Eye (tissue), 1 donor: ENCODE data around the gene GPALPP1.
"Not testable (repeated sequence)": the region's sequence is repeated elsewhere in the genome, so short reads cannot be mapped to it uniquely, and the experiment has no call there.

Source experiments
- DNase-seq: peaks from one replicate; pipeline ENCODE4 v3.0.0-alpha.2; 2015

The GPALPP1 gene

GRCh38 chr13:45007225-45007624, 17.9 kb downstream of the GPALPP1 start:
- DNase-seq: no peak

GRCh38 chr13:45007823-45008222, 18.5 kb downstream of the GPALPP1 start:
- no peak for DNase-seq

DNA sequence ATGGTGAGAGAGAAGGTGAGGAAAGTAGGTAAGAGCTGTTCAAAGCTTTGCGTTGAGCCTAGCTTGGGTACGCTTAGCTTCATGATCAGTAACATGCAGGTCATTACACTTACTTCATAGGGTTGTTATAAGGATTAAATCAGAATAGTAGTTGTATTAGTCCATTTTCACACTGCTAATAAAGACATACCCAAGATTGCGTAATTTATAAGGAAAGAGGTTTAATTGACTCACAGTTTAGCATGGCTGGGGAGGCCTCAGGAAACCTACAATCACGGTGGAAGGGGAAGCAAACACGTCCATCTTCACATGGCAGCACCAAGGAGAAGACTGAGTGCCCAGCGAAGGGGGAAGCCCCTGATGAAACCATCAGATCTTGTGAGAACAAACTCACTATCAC, 21.9 kb downstream of the GPALPP1 start:
- DNase-seq: no peak

GRCh38 chr13:45015300-45015699, 26.0 kb downstream of the GPALPP1 start:
- DNase-seq: no peak

DNA sequence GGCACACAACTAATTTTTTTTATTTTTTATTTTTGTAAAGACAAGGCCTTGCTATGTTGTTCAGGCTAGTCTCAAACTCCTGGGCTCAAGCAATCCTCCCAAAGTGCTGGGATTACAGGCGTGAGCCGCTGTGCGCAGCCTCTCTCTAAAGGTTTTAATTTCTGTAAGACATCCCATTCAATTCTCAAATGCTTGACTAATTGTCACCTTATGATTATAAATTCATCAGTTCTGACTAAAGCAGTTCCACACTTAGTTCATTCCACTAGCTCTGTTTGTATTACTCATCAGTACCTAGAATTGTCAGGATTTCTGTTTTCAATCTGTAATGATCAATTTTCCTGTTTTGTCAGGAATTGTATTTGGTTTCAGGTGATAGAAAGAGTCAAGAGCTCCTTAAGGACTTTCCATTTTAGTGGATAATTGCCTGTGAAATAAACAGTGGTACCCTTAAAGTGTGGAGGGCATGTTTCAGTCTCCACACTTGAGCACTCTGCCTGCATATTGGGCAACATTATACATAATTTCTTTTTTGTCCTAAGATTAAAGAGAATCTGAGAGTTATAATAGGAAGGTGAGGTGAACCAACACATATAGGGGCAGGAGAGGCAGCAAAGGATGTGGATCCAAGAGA, 27.6 kb downstream of the GPALPP1 start:
- no peak for DNase-seq

GRCh38 chr13:45019981-45020380, 30.6 kb downstream of the GPALPP1 start:
- DNase-seq: not testable (repeated sequence)

GRCh38 chr13:45021250-45021649, 31.9 kb downstream of the GPALPP1 start:
- no peak for DNase-seq

- no peak for DNase-seq
Observed at GRCh38 chr13:45024847-45025246, 35.5 kb downstream of the GPALPP1 start.

- no peak for DNase-seq
Observed at GRCh38 chr13:45034342-45034741, 45.0 kb downstream of the GPALPP1 start.

DNA sequence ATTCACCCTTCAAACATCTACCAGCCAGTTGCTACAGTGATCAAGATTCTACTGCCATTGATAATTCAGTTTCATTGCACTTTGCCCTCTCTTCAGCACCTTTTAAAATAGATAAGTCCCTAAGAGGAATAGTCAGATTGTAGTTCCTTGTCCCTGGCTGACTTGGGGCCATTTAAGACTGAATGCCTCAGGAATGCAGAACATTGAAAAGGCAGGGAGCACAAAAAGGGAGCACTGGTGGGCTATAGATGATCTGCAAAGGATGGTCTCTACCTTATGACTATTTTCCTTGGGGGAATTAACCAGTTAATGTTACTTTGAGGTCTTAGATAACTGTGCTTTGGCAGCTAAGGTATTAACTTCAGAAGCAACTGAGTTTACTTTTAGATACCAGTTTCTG, 46.9 kb downstream of the GPALPP1 start:
- DNase-seq: no peak

- no peak for DNase-seq
Observed at GRCh38 chr13:45040173-45040572, 50.8 kb downstream of the GPALPP1 start.

GRCh38 chr13:45040622-45041021, 51.3 kb downstream of the GPALPP1 start:
- no peak for DNase-seq

GRCh38 chr13:45042539-45042938, 53.2 kb downstream of the GPALPP1 start:
- no peak for DNase-seq

DNA sequence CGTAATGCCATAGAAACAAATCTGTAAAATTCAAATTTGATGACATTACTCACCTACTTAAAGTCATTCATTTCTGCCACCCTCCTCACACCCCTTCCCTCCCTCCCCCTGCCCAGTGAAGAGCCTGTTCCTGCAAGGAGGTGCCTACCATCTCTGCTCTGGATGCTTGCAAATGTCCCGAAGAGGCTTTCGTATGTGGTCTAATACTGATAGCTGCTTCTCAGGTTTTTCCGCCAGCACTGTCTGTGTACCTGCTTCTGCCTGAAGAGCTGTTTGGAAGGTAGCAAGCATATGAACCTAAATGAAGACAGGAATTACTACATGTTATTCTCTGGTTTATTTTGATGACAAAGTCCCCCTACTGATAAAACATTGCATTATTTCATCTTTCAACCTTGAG, 57.1 kb downstream of the GPALPP1 start:
- DNase-seq: peak; percentile 10

GRCh38 chr13:45047394-45048310, 58.3 kb downstream of the GPALPP1 start:
- DNase-seq: peak; percentile 94

DNA sequence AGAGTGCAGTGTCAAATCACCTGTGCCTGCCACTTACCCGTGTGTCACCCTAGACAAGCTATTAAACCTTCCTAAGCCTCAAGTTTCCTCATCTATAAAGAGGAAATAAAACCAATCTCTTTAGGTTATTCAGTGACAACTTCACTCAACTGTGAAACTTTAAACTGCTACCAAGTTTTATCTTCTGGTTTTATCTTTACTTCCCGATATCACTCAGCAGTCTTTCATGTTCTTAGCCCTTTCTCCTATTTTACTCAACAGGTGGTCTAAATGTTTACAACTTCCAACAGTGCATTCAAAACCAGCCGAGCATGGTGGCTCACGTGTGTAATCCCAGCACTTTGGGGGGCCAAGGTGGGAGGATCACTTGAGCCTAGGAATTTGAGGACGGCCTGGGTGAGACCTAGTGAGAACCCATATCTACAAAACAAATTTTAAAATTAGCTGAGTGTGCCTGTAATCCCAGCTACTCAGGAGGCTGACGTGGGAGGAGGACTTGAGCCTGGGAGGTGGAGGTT, 59.6 kb downstream of the GPALPP1 start:
- DNase-seq: no peak

DNA sequence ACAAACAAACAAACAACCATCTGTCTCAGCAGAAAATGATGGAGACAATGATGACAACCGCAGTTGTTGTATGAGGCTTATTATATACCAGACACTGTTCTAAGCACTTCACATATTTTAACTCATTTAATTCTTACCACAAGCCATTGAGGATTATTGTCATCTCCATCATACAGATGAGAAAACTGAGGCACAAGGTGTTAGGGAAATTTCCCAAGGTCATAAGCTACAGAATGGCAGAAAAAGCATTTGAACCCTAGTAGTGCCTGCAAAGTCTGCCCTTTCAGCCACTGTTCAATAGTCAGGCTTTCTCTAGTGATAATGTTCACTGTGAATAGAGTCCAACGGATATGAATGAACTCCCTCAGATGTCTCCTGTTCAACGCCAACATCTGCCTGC, 60.1 kb downstream of the GPALPP1 start:
- DNase-seq: no peak

DNA sequence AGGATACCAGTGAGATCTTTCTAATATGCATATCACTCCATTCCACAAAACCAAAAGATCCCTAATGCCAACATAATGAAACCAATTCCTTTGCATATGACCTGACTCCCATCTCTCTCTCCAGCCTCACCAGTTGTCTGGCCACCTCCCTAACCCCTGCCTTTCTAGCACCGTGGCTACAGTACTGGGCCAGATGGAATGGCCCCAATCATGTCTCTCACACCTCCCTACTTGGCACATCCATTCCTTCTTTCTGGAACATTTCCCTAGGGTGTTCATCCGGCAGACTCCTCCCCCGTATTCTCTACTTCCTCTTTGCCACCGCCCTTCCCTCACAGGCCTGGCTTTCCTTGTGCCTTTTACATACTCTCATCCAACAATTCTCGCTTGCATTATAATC, 62.0 kb downstream of the GPALPP1 start:
- DNase-seq: no peak

DNA sequence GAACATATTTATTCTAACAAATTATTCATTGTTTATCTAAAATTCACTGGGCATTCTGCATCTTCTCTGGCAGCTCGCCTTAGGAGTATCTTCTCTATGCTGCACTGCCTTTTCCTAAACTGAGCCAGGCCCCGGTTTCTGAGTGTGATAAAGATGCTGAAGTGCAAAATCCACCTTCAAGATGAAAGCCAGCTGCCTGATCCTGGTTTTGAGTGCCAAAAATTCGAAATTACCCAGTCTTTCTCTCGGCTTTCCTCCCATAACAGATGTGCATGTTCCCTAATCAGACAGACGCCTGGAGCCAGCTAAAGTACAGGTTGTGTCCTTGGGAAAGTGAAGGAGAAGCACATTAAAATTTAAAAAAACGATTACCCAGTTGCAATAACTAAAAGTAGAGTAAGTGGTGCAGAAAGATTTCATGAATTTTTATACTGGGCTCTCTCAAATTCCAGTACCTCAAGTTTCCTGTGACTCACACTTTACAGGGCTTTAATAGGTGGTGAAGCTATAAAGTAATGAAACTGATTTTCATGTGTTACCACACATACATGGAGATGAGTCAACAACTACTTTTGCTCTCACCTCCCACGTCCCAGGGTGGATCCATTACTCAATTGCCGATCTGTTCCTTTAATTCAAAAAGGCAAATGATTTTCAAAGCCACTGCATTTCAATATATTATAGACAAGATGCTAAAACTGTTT, 66.0 kb downstream of the GPALPP1 start:
- DNase-seq: no peak

DNA sequence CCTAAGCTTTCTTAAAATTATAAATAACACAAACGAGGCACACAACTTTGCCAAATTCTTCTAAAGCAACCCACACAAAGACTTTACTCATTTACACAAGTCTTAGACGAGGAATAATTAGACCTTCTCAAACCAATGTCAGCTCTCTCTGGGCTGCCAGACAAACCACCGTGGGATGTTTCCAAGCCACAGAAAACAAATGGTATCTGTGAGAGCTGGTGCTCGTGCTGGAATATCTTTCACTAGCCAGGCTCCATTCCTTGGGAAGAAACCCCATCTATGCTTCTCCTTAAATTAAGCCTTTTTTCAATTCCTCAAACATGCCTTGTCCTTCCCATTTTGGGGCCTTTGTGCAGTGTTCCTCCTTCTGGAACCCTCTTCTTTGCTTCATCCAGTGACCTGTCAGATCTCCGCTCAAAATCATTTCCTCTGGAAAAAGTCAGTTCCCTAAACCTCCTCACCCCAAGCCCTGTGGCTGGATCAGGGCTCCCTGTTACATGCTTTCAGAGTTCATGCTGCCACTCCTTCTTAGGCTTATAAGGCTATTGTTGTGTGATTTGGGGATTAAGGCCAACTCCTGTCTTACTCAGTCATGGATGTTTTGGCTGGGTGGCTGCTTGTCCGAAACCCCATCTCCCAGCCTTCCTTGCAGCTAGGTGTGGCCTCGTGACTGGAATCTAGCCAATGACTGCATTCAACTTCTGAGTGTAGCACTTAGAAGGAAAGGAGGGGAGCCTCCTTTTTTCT, 66.7 kb downstream of the GPALPP1 start:
- peak; percentile 5 for DNase-seq

DNA sequence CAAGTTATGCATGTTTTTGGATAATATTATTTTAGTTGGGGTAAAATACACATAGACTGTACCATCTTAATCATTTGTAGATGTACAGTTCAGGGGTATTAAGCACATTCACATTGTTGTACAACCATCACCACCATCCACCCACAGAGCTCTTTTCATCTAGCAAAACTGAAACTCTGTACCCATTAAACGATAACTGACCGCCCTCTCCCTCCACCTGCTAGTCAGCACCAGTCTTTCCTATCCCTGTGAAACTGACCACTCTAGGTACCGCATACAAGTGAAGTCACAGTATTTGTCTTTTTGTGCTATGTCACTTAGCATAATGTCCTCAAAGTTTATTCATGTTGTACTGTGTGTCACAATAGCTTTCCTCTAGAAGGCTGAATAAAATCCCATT, 70.7 kb downstream of the GPALPP1 start:
- DNase-seq: no peak

DNA sequence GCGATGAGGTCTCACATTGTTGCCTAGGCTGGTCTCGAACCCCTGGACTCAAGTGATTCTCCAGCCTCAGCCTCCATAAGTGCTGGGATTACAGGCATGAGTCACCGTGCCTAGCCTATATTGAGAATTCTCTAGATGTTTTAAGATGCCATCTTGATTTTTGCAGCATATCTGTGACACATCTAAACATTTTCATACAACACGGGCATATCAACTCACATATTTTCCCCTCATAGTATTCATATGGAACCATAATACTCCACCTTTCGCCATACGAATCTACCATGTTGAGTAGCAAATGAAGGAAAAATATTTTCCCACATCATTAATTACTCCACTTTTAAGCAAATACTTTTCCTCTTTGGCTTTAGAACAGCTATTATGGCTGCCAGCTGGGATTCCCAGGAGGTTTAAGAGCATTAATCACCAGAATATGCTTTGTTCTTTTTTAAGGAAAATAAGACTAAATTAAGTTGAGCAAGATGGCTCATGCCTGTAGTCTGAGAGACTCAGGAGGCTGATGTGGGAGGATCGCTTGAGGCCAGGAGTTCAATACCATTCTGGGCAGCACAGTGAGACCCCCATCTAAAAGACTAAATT, 74.0 kb downstream of the GPALPP1 start:
- no peak for DNase-seq
